ENCODE measurements around the gene AIF1L.

DNA sequence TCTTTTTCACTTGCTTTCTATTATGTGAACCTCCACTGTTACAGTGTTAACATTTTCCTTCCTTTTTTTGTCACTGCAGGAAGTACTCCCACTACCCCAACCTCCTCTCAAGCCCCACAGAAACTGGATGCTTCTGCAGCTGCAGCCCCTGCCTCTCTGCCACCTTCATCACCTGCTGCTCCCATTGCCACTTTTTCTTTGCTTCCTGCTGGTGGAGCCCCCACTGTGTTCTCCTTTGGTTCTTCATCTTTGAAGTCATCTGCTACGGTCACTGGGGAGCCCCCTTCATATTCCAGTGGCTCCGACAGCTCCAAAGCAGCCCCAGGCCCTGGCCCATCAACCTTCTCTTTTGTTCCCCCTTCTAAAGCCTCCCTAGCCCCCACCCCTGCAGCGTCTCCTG lies 47.9 kb downstream of the AIF1L start:
- no peak for TF ChIP-seq EZH2 (IDR thresholded peaks at IDR 0.05; ENCODE audit: insufficient read depth, poor library complexity, severe bottlenecking)
- no peak for TF ChIP-seq EZH2phosphoT487 (IDR thresholded peaks at IDR 0.05; ENCODE audit: insufficient read depth, low read depth)
